GM18951 (cell line): ENCODE results near the gene RUVBL1.
A peak's percentile ranks its signal among the peaks of the same experiment; 100 is the strongest.

Experiments used
- POLR2A ChIP-seq: IDR thresholded peaks from 4 replicates; pipeline ENCODE4 v1.6.1; 2011; ENCODE audit warnings: mild to moderate bottlenecking; ENCODE audit not compliant: insufficient read length, insufficient read depth; ENCODE audit errors: extremely low read depth
- in situ Hi-C: fragments of 300-500 bp; cut with MboI; formaldehyde crosslinking; loops from one replicate; pipeline ENCODE4 v1.12.0; 2022; ENCODE audit warnings: low sequenced_read_pairs, mixed read lengths, inconsistent platforms; ENCODE audit not compliant: unreplicated experiment

Gene RUVBL1

GRCh38 chr3:128075522-128076482, 47.8 kb downstream of the RUVBL1 start:
- TF ChIP-seq POLR2A = peak; percentile 41
- in situ Hi-C loops = no loop called here

- in situ Hi-C loops = no loop called here
- TF ChIP-seq POLR2A = no peak
Measured at GRCh38 chr3:128074851-128075521, 48.6 kb downstream of the RUVBL1 start.

- no peak for TF ChIP-seq POLR2A
- in situ Hi-C loops = no loop called here
Measured at GRCh38 chr3:128073807-128074206, 49.8 kb downstream of the RUVBL1 start.

GRCh38 chr3:128073185-128073725, 50.4 kb downstream of the RUVBL1 start:
- in situ Hi-C loops = no loop called here
- TF ChIP-seq POLR2A = peak; percentile 14

- in situ Hi-C loops = no loop called here
- TF ChIP-seq POLR2A = no peak
Measured at GRCh38 chr3:128072454-128073184, 51.0 kb downstream of the RUVBL1 start.

- in situ Hi-C loops = no loop called here
Measured at GRCh38 chr3:128071771-128072453, 51.7 kb downstream of the RUVBL1 start.

GRCh38 chr3:128070898-128071591, 52.6 kb downstream of the RUVBL1 start:
- TF ChIP-seq POLR2A = peak; percentile 11
- in situ Hi-C loops = no loop called here

More at GRCh38 chr3:128071771-128072453, 51.7 kb downstream of the RUVBL1 start:
- no peak for TF ChIP-seq POLR2A

GRCh38 chr3:128069271-128069670, 54.3 kb downstream of the RUVBL1 start:
- in situ Hi-C loops = no loop called here
- TF ChIP-seq POLR2A = peak; percentile 10

- in situ Hi-C loops = no loop called here
- TF ChIP-seq POLR2A = no peak
Measured at GRCh38 chr3:128068156-128068620, 55.4 kb downstream of the RUVBL1 start.

GRCh38 chr3:128067489-128067888, 56.1 kb downstream of the RUVBL1 start:
- in situ Hi-C loops = no loop called here
- TF ChIP-seq POLR2A = no peak

GRCh38 chr3:128066676-128067075, 56.9 kb downstream of the RUVBL1 start:
- in situ Hi-C loops = no loop called here

GRCh38 chr3:128066114-128066513, 57.5 kb downstream of the RUVBL1 start:
- TF ChIP-seq POLR2A = no peak
- in situ Hi-C loops = no loop called here

More at GRCh38 chr3:128066676-128067075, 56.9 kb downstream of the RUVBL1 start:
- no peak for TF ChIP-seq POLR2A

- TF ChIP-seq POLR2A = no peak
Measured at GRCh38 chr3:128064962-128065361, 58.6 kb downstream of the RUVBL1 start.

More at GRCh38 chr3:128064962-128065361, 58.6 kb downstream of the RUVBL1 start:
- in situ Hi-C loops = no loop called here
